HG03520 (cell line): ENCODE data around the gene CELF2.
"Not testable (repeated sequence)": the region's sequence is repeated elsewhere in the genome, so short reads cannot be mapped to it uniquely, and the experiment has no call there.

Experiments used
- ATAC-seq: cut with Tn5 transposase; IDR thresholded peaks from one replicate; pipeline ENCODE4 v1.9.1; 2021; ENCODE audit warnings: mild to moderate bottlenecking, moderate library complexity; ENCODE audit not compliant: unreplicated experiment

Gene CELF2

DNA sequence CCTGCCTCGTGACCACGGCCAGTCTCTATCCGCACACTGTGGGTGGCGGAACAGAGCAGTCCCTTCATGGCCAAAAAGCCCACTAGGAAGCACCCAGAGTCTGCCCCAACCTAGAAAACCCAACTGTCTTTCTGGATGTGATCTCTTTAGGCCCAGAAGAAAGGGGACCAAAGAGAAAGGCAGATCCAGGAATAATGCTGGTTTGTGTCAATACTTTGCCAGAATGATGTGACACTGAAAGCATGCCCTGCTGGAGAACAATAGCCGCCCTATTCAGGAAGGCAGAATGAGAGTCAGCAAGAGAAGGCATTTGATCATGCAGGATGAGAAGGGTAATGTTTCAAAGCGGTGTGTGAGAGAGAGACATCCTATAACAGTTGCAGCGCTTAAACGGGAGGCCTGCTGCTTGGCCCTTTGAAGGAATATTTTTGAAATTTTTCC, 319.1 kb downstream of the CELF2 start:
- no peak for ATAC-seq

DNA sequence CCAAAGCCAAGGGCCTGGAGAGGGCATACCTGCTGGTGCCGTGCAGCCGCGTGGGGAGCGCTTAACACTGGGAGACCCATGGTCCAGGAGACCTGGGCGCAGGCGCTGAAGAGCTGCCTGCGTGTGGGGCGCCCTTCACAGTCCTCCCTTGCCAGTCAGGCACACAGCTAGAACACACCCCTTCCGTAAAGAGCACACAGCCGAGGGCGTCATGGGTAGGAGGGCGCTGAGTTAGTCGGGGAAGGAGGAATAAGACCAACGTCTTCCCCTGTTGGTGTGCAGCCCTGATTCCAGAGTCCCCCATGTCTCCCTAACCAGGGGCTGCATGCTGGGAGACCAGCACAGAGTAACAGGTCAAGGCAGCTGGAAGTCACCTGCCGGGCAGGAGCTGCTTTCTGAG, 319.8 kb downstream of the CELF2 start:
- no peak for ATAC-seq

DNA sequence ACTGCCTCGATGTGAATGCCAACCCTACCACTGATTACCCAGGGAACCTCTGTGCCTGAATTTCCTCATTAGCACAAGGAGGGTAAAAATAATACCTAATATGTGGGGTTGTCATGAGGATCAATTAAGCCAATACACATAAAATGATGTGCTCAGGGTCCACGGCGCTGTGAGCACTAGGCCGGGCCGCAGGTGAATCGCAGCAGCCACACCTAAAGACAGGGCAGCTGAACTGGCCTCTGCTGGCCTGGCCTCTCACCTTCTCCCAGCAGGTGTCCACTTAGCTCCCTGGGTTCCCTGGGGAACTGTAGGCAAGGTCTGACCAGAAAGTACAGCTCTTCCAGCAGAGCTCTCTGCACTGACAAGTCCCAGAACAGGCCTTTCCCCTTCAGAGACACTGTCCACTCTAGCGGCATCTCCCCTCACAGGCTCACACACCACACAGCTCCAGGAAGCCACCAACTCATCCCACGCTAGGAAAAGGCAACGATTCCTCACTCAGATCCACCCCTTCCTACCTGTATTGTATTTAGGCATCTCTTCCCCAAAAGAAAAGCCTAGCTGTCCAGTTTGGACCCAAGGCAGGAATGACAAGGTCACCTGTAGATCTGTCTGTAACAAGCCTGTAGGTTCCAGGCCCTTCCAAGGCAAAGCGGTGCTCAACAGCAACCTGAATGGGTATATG, 320.6 kb downstream of the CELF2 start:
- no peak for ATAC-seq

DNA sequence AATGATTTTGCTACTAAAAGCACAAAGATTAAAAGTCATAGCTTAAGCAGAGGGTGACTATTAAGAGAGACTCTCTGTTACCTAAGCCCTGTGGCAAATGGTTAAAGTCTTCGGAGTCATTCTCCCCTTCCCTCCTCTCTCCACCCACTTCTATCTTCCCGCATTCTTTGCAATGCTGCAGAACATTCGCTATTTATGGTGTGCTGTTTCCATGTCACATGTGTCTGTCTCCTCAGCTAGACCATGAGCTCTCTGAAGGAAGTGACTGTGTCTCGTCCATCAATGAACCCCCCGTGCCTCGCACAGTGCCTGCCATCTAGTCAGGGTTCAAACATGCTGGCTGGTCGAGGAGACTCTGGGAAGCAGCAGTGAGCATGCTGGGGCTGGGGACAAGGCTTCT, 321.3 kb downstream of the CELF2 start:
- ATAC-seq = no peak

DNA sequence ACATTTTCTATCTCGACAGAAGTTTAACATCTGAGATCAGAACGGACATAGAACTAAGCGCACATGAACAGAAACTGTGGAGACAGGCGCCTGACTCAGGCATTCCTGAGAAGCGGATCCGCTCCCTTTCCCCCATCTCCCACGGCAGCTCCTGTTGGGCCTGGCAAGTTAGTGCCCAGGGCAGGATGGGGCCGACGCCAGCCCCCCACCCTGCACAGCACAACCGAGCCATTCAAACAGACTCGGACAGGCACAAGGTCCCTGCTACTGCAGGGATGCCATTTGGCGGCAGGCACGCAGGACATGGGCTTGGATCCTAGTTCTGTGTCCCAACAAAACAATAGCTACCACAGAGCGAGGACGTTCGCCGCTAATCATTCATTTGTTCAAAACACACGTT, 322.0 kb downstream of the CELF2 start:
- no peak for ATAC-seq

DNA sequence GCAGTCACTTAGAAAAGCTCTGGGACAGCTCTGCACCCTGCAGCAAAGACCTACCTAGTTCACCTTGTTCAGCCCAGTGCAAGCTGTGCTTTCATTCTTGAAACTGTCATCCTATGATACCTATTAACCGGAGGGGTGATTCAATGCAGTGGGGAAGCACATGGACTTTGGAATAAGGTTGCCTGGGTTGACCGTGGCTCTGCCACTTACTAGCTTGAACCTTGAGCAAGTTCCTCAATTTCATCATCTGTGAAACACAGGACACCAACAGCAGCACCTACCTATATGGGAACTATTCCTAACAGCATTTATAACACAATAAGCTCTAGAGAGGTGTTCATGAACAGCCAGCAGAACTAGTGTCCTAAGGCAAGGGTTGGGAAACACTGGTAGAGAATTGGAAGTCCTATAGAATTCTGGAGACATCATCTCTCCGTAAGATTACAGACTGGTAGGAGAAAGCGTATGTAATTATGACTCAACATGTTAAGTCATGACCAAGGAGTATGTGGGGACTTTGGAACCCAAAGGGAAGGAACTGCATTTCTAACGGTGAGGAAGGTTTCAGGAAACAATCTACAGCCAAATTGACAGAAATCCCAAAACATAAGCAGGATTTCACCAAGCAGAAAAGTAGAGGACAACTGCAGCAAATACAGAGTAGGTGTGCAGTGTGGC, 323.8 kb downstream of the CELF2 start:
- no peak for ATAC-seq

DNA sequence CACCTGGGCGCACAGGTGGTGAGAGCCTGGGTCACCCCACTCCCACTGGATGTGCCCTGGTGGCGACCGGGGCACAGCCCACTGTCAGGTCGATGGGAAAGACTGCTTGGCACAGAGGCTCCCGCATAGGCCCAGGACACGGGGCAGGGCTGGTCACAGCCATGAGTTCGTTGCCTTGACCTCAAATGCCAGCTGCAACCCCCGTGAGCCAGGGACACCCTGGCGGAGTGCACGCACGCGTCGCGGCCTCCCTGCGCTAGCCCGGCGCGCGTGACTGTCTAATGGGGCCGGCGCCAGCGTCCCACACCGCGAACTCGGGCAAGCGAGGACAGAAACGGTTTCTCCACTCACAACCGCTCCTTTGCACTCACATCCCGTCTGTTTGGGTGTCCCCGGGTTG, 326.4 kb downstream of the CELF2 start:
- ATAC-seq = no peak

DNA sequence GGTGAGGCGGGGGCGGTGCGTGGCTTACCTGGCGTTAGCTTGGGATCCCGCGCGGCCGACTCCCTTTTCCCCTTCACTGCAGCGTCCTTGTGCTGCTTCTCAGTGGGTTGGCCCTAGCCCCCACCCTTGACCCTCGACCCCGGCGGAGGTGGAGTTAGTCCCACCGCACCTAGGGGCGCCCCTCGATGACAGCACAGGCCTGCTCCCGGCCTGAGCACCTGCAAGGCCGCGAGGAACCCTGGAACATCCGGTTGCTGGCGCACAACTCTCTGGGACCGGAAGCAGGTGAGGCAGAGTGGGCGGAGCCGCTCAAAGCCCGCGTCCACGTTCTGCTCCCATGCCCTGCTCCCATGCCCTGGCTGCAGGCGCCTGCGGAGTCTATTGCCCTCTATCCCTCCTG, 326.9 kb downstream of the CELF2 start:
- no peak for ATAC-seq

DNA sequence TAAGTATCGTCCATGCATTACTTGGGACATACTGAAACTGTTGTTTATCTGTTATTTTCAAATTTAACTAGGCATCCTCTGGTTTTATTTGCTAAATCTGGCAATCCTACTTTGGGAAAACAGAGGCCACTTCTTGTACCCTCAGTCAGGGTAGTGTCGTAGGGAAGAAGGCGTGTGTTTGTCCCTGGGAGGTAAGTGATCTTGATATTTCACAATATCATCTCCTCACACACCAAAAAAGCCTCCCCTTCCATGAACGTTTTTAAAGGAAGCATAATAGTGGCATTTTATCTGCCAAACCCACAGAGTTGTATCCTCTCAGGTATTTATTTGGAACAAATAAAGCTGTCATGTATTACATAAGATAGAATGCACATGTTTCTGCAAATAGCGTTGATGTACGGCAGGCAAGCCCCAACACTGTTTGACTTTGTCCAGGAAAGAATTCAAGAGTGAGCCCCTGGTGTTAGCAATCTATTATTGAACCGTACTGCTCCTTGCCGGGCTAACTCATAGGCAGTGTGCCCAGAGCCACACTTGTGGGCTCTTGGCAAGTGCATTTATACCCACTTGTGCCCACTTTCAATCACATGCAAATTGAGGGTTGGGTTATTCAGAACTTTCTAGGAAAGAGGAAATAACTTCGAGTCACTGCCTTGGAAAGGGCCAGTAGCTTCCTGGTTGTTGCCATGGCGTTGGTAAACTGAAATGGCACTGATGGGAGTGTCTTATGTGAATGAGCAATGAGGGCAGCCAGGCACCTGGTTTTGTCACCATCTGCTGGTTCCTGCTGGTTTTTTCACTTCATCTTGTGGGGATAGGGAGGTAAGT, 327.8 kb downstream of the CELF2 start:
- ATAC-seq = no peak

DNA sequence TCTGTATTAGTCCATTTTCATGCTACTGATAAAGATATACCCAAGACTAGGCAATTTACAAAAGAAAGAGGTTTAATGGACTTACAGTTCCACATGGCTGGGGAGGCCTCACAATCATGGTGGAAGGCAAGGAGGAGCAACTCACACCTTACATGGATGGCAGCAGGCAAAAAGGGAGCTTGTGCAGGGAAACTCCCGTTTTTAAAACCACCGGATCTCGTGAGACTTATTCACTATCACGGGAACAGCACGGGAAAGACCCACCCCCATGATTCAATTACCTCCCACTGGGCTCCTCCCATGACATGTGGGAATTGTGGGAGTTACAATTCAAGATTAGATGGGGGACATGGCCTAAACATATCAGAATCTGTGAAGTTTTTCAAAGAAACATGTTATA, 329.9 kb downstream of the CELF2 start:
- ATAC-seq = not testable (repeated sequence)

DNA sequence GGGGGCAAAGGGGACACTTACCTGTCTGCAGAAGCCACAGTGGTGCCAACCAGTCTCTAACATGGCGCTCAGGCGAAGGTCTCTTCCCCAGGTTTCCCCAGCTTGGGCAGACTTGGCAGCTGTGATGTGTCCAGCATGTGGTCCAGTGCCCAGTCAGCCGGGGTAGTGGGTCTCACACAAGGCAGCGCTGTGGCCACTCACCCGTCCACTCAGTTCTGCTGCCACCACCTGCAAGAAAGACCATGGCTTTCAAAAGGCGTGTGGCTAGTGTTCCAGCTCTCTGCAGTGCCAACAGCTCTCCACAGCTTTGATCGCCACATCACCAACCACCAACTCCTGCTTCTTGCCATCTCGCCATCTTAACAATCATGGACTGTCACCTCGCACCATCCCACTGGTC, 334.1 kb downstream of the CELF2 start:
- ATAC-seq = no peak

DNA sequence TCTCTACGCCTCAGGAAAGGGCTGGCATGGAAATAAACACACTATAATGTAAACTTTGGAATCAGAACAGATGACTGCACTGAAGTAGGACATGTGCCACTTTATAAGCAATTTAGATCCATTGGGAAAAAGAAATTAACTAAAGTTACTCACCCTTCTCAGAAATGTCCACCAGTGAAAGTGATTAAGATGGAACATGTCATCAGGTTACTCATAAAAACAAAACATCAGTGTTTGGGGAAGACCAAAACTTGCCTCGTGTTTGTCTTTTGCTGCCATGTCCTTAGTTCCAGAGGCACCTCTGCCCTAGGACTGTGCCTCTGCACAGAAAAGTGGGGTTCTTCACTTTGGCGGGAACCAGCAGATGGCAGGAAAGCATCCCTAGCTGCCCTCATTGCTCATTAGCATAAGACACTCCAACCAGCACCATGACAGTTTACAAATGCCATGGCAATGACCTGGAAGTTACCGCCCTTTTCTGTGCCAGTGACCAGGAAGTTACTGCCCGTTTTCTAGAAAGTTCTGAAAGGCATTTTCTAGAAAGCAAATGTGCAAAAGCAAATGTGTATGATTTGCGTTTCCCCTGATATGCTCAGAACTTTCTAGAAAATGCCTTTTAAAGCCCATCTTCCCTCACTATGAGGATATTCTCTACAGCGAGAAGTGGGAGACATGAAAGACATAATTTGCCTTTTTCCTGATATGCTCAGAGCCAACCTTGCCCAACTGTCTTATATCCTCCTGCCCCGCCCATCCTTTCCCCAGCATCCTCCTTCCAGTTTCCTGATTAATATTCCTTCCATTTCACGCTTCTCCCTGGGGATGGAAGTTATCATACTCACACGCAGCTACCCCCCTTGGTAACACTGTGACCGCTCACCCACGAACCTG, 335.6 kb downstream of the CELF2 start:
- no peak for ATAC-seq

DNA sequence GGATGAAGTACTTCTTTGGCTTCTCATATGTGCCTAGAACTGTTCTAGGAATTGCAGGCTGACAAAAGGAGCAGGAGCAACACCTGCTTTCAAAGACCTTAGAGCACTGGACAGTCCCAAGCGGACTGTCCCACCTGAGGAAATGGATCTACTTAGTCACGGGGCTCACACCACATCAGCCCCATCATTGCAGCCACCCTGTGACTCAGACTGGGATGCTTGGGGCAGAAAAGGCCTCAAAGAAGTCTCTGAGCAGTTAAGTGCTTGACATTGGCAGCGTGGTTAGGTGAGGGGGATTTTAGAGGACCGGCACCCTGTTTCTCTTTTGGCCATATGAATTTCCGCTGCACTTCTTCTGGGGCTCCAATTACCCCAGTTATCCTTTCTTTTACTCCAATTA, 337.2 kb downstream of the CELF2 start:
- ATAC-seq = no peak

DNA sequence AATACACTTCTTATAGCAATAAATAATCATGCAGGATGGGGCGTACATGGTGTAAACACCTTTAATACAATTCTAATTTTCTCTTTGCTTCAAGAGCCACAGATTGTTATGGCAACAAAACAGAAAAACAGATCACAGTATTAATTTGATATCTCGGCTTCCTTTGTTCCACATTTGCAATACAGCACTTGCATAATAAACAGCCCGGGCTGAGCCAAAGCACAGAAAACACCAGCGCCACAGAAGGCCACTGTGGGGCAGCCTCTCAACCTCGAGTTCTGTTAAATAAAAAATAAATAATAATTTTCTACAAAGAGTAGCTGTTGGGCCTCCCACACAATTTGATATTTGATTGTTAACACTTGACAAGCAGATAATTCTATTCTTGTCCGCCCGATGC, 337.9 kb downstream of the CELF2 start:
- ATAC-seq = no peak

DNA sequence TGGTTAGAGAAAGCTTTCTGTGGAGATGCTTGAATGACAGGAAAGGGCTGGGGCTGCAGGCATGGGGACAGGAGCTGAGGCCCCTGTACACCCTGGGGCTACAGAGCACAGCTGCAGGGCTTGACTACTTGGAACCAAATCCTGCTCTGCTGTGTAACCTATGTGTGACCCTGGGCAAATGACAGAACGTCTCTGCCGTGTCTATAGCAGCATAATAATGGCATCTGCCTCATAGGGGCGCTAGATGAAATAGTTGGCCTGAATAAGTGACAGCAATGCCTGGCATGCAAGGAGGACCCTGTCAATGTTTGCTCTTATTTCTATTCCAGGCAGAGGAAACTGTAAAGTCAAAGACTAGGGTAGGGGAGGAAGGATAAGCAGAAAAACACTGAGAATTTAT, 339.8 kb downstream of the CELF2 start:
- no peak for ATAC-seq

DNA sequence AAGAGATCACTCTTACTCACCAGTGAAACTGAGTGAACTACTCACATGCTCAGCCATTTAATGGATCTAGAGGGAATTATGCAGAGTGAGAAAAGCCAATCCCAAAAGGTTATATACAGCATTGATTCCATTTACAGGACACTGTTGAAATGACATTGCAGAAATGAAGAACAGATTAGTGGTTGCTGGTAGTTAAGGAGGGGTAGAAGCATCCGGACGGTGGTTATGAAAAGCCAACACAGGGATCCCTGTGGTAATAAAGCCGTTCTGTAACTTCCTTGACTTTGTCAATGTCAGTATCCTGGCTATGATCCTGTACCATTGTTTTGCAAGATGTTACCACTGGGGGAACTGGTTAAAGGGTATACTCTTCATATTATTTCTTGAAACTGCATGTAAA, 340.3 kb downstream of the CELF2 start:
- no peak for ATAC-seq

DNA sequence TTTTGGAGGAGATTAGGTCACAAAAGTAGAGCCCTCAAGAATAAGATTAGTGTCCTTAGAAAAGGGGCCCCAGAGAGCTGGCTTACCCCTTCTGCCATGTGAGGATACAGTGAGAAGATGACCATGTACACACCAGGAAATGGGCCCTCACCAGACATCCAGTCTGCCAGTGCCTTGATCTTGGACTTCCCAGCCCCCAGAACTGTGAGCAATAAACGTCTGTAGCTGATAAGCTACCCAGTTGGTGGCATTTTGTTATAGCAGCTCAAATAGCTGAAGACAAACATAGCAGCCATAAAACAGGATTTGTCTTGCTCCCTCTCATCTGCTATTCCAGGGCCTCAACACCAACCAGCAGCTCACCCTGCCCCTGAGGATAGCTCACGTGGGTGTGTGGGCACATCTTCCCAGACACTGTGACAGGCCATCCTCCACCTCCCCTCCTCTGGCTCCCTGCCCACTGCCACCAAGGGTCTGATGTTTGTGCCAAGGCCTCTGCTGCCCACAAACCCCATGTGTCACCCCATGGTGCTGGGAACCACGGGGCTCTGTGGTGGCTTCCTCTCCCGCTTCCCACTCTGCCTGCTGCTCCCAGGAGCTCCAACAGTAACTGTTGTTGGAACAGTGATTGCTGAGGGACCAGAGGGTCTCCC, 341.4 kb downstream of the CELF2 start:
- no peak for ATAC-seq

DNA sequence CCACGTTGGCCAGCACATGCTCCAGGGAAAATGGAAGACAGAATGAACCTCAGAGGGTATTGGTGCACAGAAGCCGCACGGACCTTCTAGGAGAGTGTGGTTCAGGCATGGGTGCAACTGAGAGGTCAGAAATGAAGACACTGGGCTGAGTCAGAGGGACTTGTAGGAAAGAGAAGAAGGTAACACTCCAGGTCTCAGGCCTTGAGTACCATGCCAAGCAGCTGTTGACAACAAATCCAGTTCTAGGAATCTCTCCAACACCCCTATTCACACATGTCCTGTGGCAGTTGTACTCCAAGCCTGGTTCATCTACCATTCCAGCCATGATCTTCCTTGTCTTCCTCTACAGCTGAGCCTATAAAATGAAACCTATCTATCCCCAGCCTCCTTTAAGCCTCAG, 342.2 kb downstream of the CELF2 start:
- ATAC-seq = no peak

DNA sequence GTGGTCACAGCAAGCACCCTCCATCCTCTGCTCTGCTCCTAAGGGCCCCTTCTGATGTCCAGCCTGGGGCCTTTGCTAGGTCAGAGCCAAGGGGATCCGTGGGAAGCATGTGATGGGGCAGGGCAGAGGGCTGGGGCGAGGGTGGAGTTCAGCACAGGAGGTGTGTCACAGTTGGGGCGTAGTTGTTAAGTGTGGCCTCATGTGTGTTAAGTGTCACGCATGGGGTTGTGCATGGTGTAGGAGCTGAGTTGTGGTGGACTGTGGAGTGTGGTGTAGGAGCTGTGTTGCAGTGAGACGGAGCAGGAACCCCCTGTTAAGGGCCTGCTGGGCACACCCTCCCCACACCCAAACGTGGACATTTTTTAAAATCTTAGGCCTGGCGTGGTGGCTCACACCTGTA, 345.8 kb downstream of the CELF2 start:
- ATAC-seq = no peak

DNA sequence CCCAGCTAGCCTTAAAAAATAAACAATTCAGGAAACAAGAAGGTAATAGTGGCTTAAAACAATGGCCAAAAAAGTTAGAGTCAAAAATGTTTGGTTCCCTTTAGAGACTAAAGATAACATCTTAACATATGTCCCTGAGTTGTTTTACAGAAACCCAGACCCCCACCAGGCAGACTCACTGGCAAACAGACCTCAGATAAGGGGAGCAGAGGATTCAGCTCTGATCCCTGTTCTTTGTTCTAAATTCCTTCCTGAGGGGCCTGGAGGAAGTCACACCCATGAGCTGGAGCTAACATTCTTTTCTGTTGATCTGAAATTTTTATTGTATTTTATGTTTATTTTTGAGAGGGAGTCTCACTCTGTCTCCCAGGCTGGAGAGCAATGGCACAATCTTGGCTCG, 346.6 kb downstream of the CELF2 start:
- no peak for ATAC-seq
